ENCODE data around the gene PAM. TPM values are rescaled to one million over a fixed set of nuclear protein-coding genes. Genes with fewer than 3 reads are reported as not detected.
A peak's percentile ranks its signal among the peaks of the same experiment; 100 is the strongest.

PAM gene
- total and polyA plus RNA-seq, 2 donors (not counting 3 experiments of a cell fraction or from before 2014, with no cell fraction given): 118 to 176 TPM

DNA sequence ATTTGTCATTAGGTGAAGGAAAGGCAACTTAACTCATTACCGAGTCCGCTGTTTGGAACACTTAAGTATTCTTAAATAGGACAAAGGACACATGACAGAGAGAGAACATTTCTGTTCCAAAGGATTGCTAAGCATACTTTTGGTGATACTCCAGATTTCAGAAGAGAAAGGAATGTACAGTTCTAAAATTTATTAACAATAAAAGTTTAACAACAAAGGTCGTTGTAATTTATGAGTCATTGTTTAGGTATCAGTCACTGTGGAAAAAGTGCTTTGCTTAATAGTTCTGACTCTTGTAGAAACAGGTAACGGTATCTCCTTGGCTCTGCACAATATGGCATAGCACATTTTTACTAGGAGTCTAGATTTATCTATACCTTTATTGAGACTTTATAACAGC is 36.3 kb upstream of the PAM start:
- TF ChIP-seq JUN (IDR thresholded peaks at IDR 0.05; ENCODE audit: borderline replicate concordance, insufficient read depth, insufficient read length, low read depth) (peak; percentile 26), POLR2A (IDR thresholded peaks at IDR 0.05; ENCODE audit: low read depth, low read length) (no peak), EZH2 (IDR thresholded peaks at IDR 0.05; ENCODE audit: borderline replicate concordance, low read depth, low read length, severe bottlenecking) (no peak), FOS (IDR thresholded peaks at IDR 0.05; ENCODE audit: borderline replicate concordance, insufficient read depth, low read length) (no peak), MYC (IDR thresholded peaks at IDR 0.05; ENCODE audit: low read depth, low read length) (no peak)
- Histone ChIP-seq H3K27me3 (ENCODE audit: control insufficient read depth in 2 of 2, insufficient read depth in 2 of 2, low read length in 2 of 2) (no peaks in the 10 kb centered on the region), H3K27ac (ENCODE audit: insufficient read depth, low read depth, low read length) (no peak overlapping the region), H3K4me1 (ENCODE audit: control insufficient read depth, extremely low read depth, insufficient read depth, low read length) (peaks cover 25% of the 10 kb centered on the region), H3K79me2 (ENCODE audit: control insufficient read depth, insufficient read depth, low read length) (no peaks in the 10 kb centered on the region), H3K4me2 (ENCODE audit: insufficient read depth, low read length) (peak overlapping the region; percentile 32), H2AFZ (ENCODE audit: low read depth, low read length) (no peak overlapping the region), H3K9ac (replicated peaks; ENCODE audit: extremely low read depth, insufficient read depth, low read length) (no peak overlapping the region), H4K20me1 (replicated peaks; ENCODE audit: control insufficient read depth, extremely low read depth, insufficient read depth, low read length) (no peaks in the 10 kb centered on the region), H3K9me3 (replicated peaks; ENCODE audit: control insufficient read depth, insufficient read depth, low read length) (no peaks in the 10 kb centered on the region), H3K9me1 (replicated peaks; ENCODE audit: control insufficient read depth, extremely low read depth, insufficient read depth, low read length) (no peaks in the 10 kb centered on the region), H3K36me3 (ENCODE audit: control insufficient read depth in 2 of 2, extremely low read depth in 1 of 2, insufficient read depth in 2 of 2, low read length in 2 of 2) (no peaks in the 10 kb centered on the region), H3K4me3 (replicated peaks in 1 of 3; ENCODE audit: insufficient read depth in 1 of 3, low read depth in 1 of 3, low read length in 3 of 3) (no peak overlapping the region)
- POLR2A ChIA-PET: no interaction called here
- FAIRE-seq (no peak), DNase-seq (ENCODE audit: low read depth, low spot score) (no peak)
- intact Hi-C loops (cut with micrococcal nuclease) (loop anchor here (5.0 to 10.0 kb wide), 3 partner anchors 53 to 256 kb away; no protein-coding TSS in a partner anchor), dilution Hi-C loops (cut with MboI; ENCODE audit: extremely low pct_ligation_motif_present, low sequenced_read_pairs) (no loop called here)
- BruUV-seq (replicated peaks): no TSS peak
- CTCF ChIA-PET: no interaction called here

DNA sequence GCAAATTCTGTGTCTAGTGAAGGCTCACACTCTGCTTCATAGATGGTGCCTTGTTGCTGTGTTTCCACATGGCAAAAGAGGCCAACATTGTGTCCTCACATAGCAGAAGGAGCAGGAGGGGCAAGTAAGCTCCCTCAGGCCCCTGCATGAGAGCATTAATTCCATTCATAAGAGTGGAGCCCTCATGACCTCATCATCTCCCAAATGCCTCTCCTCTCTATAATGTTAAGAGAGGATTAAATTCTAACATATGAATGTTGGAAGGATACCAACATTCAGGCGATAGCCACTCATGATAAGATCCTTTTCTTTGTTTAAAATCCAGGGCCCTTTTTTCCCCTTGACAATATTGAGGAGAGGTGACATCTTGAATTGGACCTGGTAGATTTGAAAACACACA is 35.2 kb upstream of the PAM start:
- Histone ChIP-seq H3K9me1 (replicated peaks; ENCODE audit: control insufficient read depth, extremely low read depth, insufficient read depth, low read length) (no peaks in the 10 kb centered on the region), H2AFZ (ENCODE audit: low read depth, low read length) (no peak overlapping the region), H3K36me3 (ENCODE audit: control insufficient read depth in 2 of 2, extremely low read depth in 1 of 2, insufficient read depth in 2 of 2, low read length in 2 of 2) (no peaks in the 10 kb centered on the region), H3K9me3 (replicated peaks; ENCODE audit: control insufficient read depth, insufficient read depth, low read length) (no peaks in the 10 kb centered on the region), H3K79me2 (ENCODE audit: control insufficient read depth, insufficient read depth, low read length) (no peaks in the 10 kb centered on the region), H3K27me3 (ENCODE audit: control insufficient read depth in 2 of 2, insufficient read depth in 2 of 2, low read length in 2 of 2) (no peaks in the 10 kb centered on the region), H3K4me1 (ENCODE audit: control insufficient read depth, extremely low read depth, insufficient read depth, low read length) (peaks cover 32% of the 10 kb centered on the region), H3K27ac (ENCODE audit: insufficient read depth, low read depth, low read length) (no peak overlapping the region), H3K4me3 (replicated peaks in 1 of 3; ENCODE audit: insufficient read depth in 1 of 3, low read depth in 1 of 3, low read length in 3 of 3) (no peak overlapping the region), H3K9ac (replicated peaks; ENCODE audit: extremely low read depth, insufficient read depth, low read length) (no peak overlapping the region), H4K20me1 (replicated peaks; ENCODE audit: control insufficient read depth, extremely low read depth, insufficient read depth, low read length) (no peaks in the 10 kb centered on the region), H3K4me2 (ENCODE audit: insufficient read depth, low read length) (no peak overlapping the region)
- TF ChIP-seq MYC (IDR thresholded peaks at IDR 0.05; ENCODE audit: low read depth, low read length): no peak
- TF ChIP-seq EZH2 (IDR thresholded peaks at IDR 0.05; ENCODE audit: borderline replicate concordance, low read depth, low read length, severe bottlenecking): no peak
- TF ChIP-seq, protein P1, sequence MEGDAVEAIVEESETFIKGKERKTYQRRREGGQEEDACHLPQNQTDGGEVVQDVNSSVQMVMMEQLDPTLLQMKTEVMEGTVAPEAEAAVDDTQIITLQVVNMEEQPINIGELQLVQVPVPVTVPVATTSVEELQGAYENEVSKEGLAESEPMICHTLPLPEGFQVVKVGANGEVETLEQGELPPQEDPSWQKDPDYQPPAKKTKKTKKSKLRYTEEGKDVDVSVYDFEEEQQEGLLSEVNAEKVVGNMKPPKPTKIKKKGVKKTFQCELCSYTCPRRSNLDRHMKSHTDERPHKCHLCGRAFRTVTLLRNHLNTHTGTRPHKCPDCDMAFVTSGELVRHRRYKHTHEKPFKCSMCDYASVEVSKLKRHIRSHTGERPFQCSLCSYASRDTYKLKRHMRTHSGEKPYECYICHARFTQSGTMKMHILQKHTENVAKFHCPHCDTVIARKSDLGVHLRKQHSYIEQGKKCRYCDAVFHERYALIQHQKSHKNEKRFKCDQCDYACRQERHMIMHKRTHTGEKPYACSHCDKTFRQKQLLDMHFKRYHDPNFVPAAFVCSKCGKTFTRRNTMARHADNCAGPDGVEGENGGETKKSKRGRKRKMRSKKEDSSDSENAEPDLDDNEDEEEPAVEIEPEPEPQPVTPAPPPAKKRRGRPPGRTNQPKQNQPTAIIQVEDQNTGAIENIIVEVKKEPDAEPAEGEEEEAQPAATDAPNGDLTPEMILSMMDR (IDR thresholded peaks at IDR 0.05; ENCODE audit: extremely low read depth in 1 of 2, insufficient read depth in 1 of 2, low read depth in 1 of 2, low read length in 2 of 2): no peak
- no peak for TF ChIP-seq GATA2 (IDR thresholded peaks at IDR 0.05; ENCODE audit: insufficient read depth, insufficient read length, low read depth, low read length)
- no peak for TF ChIP-seq POLR2AphosphoS5 (IDR thresholded peaks at IDR 0.05; ENCODE audit: insufficient read depth, low read depth, low read length)
- TF ChIP-seq JUN (IDR thresholded peaks at IDR 0.05; ENCODE audit: borderline replicate concordance, insufficient read depth, insufficient read length, low read depth): no peak
- TF ChIP-seq, protein P2, sequence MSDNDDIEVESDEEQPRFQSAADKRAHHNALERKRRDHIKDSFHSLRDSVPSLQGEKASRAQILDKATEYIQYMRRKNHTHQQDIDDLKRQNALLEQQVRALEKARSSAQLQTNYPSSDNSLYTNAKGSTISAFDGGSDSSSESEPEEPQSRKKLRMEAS (IDR thresholded peaks at IDR 0.05; ENCODE audit: insufficient read depth, insufficient read length): no peak
- no peak for TF ChIP-seq POLR2A (IDR thresholded peaks at IDR 0.05; ENCODE audit: low read depth, low read length)
- no peak for TF ChIP-seq FOS (IDR thresholded peaks at IDR 0.05; ENCODE audit: borderline replicate concordance, insufficient read depth, low read length)
- intact Hi-C loops (cut with micrococcal nuclease): loop anchor here (5.0 to 10.0 kb wide), 3 partner anchors 52 to 255 kb away; no protein-coding TSS in a partner anchor
- dilution Hi-C loops (cut with MboI; ENCODE audit: extremely low pct_ligation_motif_present, low sequenced_read_pairs): no loop called here
- ChIA-PET CTCF (no interaction called here), POLR2A (no interaction called here)
- no TSS peak for BruUV-seq (replicated peaks)
- FAIRE-seq (no peak), DNase-seq (ENCODE audit: low read depth, low spot score) (no peak)
